ENCODE measurements around the gene OR2T10.

DNA sequence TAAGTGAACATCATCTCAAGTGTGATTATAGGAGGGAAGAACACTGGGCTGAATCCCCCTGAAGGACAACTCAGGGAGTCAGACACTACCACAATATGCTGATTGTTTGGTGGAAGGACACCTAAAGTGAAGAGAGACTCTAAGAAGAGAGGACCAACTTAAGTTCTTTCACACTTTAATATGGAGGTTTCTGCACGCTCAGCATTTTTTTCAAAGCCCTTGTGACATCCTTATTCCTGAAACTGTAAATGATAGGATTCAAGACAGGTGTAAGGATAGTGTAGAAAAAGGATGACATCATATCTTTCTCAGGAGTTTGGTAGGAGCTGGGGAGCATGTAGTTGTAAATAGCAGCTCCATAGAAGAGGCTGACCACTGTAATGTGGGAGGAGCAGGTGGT is 4.8 kb downstream of the OR2T10 start:
- TF ChIP-seq, protein P1, sequence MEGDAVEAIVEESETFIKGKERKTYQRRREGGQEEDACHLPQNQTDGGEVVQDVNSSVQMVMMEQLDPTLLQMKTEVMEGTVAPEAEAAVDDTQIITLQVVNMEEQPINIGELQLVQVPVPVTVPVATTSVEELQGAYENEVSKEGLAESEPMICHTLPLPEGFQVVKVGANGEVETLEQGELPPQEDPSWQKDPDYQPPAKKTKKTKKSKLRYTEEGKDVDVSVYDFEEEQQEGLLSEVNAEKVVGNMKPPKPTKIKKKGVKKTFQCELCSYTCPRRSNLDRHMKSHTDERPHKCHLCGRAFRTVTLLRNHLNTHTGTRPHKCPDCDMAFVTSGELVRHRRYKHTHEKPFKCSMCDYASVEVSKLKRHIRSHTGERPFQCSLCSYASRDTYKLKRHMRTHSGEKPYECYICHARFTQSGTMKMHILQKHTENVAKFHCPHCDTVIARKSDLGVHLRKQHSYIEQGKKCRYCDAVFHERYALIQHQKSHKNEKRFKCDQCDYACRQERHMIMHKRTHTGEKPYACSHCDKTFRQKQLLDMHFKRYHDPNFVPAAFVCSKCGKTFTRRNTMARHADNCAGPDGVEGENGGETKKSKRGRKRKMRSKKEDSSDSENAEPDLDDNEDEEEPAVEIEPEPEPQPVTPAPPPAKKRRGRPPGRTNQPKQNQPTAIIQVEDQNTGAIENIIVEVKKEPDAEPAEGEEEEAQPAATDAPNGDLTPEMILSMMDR (IDR thresholded peaks at IDR 0.05): no peak
- TF ChIP-seq POLR2A (IDR thresholded peaks at IDR 0.05): no peak
